GM21390 (cell line): ENCODE measurements around the gene SH3RF3.

ENCODE experiments used
- ATAC-seq: cut with Tn5 transposase; IDR thresholded peaks from one replicate; pipeline ENCODE4 v1.9.1; 2021; ENCODE audit not compliant: unreplicated experiment

Gene SH3RF3

GRCh38 chr2:109457794-109458193 is 328.8 kb downstream of the SH3RF3 start:
- ATAC-seq = no peak

- ATAC-seq = no peak
Measured at GRCh38 chr2:109458512-109458911, 329.5 kb downstream of the SH3RF3 start.

GRCh38 chr2:109459485-109459884 is 330.5 kb downstream of the SH3RF3 start:
- no peak for ATAC-seq

GRCh38 chr2:109460553-109461324 is 331.7 kb downstream of the SH3RF3 start:
- ATAC-seq = no peak

GRCh38 chr2:109463236-109463635 is 334.2 kb downstream of the SH3RF3 start:
- ATAC-seq = no peak

GRCh38 chr2:109463891-109464290 is 334.9 kb downstream of the SH3RF3 start:
- ATAC-seq = no peak

- ATAC-seq = no peak
Measured at GRCh38 chr2:109466674-109467575, 337.9 kb downstream of the SH3RF3 start.

- ATAC-seq = no peak
Measured at GRCh38 chr2:109467701-109468100, 338.7 kb downstream of the SH3RF3 start.

GRCh38 chr2:109468893-109469292 is 339.9 kb downstream of the SH3RF3 start:
- ATAC-seq = no peak

GRCh38 chr2:109471658-109472057 is 342.7 kb downstream of the SH3RF3 start:
- no peak for ATAC-seq

GRCh38 chr2:109472331-109472959 is 343.4 kb downstream of the SH3RF3 start:
- ATAC-seq = no peak

GRCh38 chr2:109472974-109473373 is 344.0 kb downstream of the SH3RF3 start:
- ATAC-seq = no peak

- no peak for ATAC-seq
Measured at GRCh38 chr2:109473616-109474318, 344.8 kb downstream of the SH3RF3 start.

GRCh38 chr2:109474319-109474825 is 345.4 kb downstream of the SH3RF3 start:
- ATAC-seq = no peak

GRCh38 chr2:109475531-109476210 is 346.7 kb downstream of the SH3RF3 start:
- ATAC-seq = no peak

- no peak for ATAC-seq
Measured at GRCh38 chr2:109476641-109477441, 347.8 kb downstream of the SH3RF3 start.

- no peak for ATAC-seq
Measured at GRCh38 chr2:109478906-109479493, 350.0 kb downstream of the SH3RF3 start.

- ATAC-seq = no peak
Measured at GRCh38 chr2:109479804-109480203, 350.8 kb downstream of the SH3RF3 start.
